Ovary (tissue), 3 donors: ENCODE measurements around the gene PDP2.

ENCODE experiments used
- CTCF ChIP-seq, 3 donors: fragments of 450-650 bp in 2 of 3; fragments of 200-600 bp in 1 of 3; IDR thresholded peaks; one replicate each; pipeline versions ENCODE4 v1.5.1 to v1.8.0; 2016 to 2022; ENCODE audit warnings: antibody characterized with exemption in 3 of 3, mild to moderate bottlenecking in 1 of 3
- POLR2A ChIP-seq: fragments of 450-650 bp; IDR thresholded peaks from one replicate; pipeline ENCODE4 v1.6.1; 2017; ENCODE audit warnings: antibody characterized with exemption, mild to moderate bottlenecking, moderate library complexity
- donor health status: DM: no; HTN: no; CAD: no.

GRCh38 chr16:66910175-66910940 lies 30.0 kb downstream of the PDP2 start:
- TF ChIP-seq CTCF (IDR thresholded peaks at IDR 0.05): no peak
- TF ChIP-seq POLR2A: no peak
